ENCODE measurements around the gene FGGY.

FGGY gene

DNA sequence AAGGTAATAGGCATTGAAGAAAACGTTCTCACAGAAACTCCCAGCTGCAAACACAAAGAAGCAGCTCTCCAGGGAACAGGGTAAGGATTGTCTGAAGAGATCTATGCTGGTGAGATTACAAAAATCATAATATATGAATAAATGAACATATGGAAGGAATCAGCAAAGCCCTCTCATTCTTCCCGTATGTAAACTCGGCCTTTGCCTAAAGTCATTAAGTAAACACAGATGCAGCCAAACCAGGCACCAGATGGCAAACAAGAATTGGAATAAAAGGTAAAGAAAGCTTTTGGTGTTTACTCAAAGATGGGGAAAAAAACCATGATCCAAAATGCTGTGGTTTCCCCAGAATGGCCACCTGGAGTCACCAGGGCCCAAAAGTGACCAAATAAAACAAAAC, 441.3 kb downstream of the FGGY start:
- DNase-seq (ENCODE audit: low spot score): no peak

DNA sequence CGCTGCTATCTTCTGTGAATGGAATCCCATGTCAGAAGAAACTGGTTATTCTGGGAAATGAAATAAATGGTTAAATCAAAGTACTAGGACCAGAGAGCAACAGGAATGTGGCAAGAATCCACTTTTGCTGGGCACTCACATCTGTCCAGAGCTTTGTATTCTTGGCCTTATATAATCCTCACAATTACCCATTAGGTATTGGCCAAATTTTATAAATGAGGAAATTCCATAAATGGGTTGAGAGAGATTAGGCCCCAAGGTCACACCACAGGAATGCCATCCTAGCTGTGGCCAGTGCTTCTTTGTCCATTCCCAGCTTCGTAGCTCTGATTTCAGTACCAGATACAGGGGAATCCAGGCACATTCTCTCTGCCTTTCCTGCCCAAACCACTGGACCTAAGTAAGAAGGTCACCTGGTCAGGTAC, 441.7 kb downstream of the FGGY start:
- DNase-seq (ENCODE audit: low spot score): no peak

DNA sequence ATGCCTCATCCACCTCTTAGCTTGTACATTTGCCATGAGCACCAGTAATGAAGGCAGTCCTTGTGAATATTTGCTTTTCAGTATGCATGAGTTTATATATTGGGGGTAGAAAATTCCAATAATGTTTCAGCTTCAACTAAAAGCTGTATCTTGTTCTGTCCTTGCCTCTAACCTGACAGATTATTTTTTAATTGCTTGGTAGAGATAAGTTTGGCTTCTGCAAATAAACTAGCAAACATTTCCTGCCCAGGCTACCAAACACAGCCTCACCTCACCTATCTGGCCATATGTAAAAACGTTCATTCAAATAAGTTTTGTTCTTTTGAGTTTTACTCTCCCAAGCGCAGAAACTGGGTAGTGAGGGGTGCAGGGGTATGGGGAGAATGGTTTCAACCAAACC, 442.2 kb downstream of the FGGY start:
- no peak for DNase-seq (ENCODE audit: low spot score)

DNA sequence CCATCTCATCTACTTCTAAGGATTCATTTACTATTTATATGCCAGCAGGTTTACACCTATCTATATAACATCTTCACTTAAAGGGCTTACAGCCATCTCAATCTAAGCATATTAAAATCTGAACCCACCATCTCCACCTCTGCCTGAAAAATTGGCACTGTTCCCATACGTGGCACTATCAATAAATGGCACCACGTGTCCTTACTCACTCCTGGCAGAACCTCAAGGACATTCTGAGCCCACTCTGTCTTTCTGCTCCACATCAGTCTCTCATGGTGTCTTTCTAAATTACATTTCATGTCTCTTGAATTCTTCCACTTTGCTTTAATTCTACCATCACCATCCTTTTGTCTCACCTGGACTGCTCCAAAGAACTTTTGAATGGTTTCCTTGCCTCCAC, 445.6 kb downstream of the FGGY start:
- DNase-seq (ENCODE audit: low spot score): no peak

DNA sequence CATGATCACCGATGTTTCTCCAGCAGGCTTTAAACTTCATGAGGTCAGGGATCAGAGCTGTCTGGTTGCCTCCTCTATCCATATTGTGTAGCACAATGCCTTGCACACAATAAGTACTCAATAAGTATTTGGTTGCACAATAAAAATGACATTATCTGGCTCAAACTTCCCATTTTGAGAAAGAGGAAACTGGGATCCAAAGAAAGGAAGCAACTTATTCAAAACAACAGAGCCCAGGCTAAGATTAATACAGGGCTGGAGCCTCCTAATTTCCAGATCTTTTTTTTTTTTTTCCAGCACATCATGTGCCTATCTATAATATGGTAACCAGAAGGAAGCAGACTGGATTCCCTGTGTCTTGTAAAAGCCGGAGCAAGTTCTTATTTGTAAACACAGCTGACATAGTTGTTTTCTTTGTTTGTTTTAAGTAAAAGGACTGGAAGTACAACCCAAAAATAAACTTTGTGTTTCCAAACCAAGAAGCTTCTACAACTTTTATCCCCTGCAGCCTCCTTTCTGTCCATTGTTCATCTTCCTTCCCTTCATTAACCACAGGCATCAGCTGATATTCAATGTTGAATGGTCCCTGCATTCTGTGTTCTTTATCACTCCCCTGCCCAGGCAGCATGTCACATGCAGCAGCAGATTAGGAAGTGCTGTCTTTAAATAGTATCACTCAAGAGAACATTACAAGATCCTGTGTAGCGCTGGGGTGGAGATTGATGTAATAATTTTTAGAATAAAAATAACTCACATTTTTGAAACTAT, 446.6 kb downstream of the FGGY start:
- no peak for DNase-seq (ENCODE audit: low spot score)

DNA sequence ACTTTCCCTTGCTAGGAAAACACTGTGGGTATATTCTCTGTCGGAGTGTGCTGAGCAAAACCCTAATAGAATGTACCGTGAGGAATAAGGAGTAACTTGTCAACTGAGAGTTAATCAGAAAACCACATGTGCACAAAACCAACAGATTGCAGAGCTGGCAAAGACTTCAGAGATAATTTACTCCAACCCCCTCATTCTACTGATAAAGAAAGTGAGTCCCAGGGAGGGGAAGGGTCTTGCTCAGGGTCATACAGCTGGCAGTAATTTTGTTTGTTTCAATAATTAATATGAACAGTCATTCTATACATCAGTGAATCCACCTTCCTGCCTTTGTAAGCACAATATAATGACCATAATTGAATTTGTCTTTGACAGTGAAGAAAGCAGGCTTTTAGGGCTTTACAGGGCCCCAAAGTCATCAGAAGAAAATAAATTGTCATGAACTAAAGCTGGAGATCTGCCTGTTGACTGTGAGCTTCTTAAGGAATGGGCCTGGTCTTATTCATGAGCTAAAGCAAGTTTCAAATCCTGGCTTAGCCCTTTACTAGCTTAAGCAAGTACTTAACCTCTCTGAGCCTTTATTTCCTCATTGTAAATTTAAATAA, 450.6 kb downstream of the FGGY start:
- DNase-seq (ENCODE audit: low spot score): no peak

DNA sequence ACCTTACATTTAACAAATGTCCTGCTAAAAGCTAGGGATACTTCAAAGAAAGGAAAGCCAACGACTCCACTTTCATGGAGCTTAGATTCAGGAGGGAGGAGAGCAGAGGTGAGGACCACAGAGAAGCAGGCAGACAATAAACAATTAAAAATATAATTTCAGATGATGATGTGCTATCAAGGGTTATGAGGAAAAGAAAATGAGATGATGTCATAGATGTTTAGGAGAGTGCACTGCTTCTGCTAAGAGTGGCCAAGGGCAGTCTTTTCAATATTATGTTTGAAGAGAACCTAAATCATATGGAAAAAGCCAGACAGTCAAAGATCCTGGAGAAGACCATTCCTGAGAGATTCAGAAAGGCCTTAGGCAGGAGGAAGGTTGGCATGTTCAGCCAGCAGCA, 451.2 kb downstream of the FGGY start:
- no peak for DNase-seq (ENCODE audit: low spot score)

DNA sequence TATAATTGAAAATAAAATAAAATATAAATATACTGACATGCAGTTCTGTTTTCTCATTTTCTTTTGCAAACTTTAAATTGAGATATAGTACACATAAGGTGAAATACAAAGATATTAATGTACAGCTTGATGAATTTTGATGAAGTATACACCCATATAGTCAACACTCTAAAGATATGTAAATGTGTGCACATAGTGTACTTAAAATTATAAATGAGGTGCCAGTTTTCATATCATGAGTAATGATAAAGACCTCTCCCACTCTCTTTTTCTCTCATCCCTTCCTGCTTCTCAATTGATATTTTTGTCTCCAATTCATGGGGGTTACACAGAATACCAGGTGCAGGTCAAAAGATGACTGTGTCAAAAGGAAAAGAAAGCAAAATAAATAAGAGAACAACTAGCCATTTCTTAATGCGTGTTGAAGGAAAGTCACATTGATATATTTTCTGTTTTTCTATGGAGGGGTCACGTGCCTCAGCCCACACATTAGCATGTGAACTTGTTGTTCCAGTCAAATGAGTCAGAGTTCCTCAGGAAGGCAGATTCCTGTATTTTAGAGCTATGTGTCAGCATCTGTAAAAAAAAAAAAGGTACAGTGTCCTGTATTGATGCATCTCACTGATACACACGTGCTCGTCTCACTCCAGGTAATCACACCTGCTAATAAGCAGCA, 453.6 kb downstream of the FGGY start:
- DNase-seq (ENCODE audit: low spot score): no peak

DNA sequence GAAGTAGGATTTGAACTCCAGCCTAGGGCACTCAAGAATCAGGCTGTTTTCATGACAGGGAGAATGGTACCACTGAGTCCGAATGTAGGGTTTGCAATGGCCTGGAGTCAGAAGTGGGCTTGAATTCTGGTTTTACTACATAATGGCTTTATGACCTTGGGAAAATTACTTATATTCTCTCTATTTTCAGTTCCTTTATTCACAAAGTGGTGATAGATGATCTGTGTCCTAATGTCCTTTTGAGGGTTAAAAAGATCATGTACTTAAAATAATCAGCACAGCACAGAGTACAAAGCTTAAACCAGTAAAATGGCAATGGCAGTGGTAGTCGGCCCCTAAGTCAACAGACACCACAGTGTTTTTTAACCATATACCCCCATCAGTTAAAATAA, 454.1 kb downstream of the FGGY start:
- no peak for DNase-seq (ENCODE audit: low spot score)

DNA sequence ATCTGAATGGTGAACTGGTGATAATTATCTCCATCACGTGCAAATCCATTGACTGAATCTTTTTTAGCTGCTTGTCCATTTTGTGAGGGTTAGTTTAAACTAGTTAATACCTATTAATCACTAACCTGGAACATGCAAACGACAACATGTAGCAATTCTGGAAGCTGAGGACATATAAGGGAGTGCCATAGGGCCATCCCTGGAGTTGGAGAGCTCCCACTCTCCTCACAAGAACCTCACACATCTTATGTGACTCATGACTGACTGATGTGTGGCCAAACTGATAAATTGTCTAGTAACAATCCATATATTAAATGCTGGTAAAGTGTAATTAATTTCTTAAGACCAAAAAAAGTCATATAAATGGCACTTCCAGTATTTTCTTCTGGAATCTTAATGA, 454.9 kb downstream of the FGGY start:
- no peak for DNase-seq (ENCODE audit: low spot score)

DNA sequence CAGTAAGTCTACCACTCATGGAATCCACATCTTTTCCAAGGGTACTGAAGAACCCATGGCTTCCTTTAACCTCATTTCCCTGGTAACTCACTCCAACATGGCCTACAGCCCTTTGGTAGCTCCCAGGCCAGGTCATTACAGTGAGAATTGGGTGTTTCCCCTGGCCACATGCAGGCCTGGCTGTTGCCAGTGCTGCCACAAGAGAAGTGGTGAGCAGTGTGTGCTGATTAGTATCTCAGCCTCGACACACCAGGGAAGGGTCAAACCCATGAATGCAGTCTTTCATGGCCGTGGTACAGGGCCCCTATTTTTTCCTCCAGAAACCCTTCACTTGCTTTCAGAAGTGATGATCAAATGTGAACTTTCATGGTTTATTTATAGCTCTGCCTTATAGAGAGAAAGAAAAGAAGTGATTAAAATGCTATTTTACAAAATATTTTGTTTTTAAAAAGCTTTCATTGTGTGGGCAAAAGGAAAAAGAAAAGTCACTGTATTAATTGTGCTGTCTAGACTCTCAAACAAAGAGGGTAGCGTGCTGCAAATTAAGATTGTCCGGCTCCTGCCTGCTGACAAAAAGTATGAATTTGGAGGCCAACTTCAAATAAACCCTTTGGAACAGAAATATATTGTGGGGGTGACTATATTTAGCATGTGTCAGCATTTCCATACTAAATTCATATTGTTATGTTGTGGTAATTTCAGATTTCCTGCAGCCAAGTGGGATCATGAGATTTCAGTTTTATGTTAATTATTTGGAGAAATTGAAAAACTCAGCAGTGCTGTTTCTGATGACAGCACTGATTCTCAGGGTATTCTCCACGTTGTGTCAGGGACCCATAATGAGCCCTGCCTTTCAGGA, 455.9 kb downstream of the FGGY start:
- DNase-seq (ENCODE audit: low spot score): no peak

DNA sequence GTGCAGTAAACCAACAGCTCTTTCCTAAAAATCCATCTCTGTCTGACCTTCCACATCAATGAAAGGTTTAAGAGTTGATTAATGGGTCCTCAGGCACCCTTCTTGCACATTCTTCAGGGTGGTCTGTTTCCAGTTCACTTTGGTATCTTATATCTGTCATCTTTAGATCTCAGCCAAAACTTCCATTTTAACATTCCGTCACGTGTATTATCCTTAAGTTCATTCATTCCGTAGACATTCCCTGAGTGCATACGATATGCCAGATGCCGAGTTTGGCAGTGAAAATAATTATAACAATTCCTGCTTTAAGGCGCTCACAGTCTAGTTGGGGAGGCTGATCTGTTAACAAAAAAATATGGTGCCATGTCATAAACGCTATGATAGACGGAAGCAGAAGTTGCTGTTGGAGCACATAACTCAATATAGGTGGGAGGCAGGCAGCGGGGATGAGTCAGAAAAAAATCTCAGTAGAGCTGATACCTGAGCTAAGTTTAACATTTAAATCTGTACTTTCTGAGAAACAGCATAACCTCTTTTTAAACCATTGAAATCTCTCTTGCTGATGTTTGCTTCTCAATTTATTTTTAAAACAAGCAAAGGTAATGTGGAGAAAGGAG, 458.3 kb downstream of the FGGY start:
- DNase-seq (ENCODE audit: low spot score): no peak

DNA sequence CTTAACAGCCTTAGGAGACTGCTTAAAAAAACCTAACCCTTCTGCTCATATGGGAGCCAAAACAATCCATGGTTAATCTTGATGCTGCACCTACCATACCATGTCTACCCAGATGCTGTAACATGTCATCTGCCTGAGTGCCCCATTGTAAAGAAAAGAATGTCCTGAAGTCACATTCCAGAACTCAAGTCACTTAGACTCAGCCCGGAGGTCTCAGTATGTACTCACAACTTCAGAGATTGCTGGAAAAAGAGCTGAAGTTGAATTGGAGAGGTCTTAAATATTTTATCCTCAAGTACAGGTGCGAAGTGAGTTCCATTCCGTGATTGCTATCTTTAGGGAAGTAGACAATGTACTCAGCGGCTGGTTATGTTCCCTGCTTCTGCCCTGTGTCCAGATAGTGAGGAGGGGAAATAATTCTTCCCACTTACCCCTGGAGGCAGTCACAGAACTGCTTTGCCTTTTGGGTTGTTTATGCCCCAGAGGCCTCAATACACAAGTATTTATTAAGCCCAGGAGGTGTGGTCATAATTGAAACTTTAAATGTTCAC, 460.4 kb downstream of the FGGY start:
- DNase-seq (ENCODE audit: low spot score): no peak

DNA sequence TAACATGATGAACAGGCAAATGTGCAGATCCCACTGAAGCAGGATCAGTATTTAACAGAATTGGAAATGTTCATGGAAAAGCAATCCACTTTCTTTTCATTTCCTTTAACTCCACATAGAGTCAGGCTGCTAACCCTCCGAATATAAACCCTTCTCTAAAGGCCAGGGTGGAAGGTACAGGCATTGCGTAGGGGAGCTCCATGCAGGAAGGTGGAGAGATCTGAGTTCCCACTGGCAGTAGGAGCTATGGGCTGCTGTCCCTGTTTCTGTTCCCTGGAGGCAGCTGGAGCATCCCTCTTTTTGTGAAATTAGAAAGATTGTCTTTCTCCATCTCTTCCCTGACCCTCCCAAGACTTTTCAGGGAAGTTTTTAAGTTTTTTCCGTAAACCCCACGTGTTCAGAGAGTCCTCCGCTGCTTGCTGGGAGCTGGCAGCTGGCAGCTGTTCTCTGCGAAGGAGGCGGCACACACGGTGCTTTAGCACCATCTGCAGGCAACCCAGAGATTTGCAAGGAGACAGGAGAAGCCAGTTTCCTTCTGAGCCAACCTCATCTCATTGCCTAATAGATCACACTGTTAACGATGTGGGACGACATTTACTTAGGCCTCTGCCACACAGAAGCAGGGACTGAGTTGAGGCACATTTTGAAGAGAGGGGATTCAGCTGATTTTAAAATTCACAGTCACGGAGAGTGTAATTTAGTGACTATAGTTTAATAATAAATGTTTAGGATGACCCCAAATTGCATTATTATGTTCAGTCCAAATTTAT, 462.4 kb downstream of the FGGY start:
- peak; percentile 39 for DNase-seq (ENCODE audit: low spot score)

DNA sequence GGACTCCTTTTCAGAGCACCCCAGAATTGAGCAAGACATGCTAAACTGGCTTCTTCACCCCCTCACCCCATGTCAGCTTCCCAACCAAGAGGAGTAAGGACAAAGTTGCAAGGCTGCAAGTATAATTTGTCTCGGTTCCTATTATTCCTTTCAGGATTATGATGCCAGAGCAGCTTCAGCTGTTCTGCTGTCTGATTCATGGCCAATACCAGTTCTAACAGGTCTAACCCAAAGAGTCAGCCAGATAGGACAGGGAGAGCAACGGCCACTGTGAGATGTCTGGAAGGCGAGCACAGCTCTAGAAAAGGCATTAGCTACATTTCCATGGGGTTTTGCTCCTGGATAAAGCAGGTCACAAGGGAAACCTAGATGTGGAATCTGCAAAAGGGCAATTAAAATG, 464.5 kb downstream of the FGGY start:
- no peak for DNase-seq (ENCODE audit: low spot score)

DNA sequence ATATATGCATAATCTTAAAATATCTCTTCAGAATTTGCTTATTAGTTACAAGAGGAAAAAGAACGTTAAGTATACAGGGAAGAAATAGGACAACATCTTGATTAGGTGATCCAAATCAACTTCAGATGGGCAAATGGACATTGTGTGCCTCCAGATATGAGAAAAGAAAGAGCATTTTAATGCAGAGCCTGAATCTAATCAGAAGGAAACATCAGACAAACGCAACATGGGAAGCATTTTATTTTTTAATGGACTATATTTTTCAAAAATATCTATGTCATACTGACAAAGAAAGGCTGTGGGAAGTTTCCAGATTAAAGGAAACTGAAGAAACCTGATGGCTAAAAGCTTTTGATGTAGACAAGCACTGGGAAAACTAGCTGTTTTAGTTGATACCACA, 466.5 kb downstream of the FGGY start:
- DNase-seq (ENCODE audit: low spot score): no peak

DNA sequence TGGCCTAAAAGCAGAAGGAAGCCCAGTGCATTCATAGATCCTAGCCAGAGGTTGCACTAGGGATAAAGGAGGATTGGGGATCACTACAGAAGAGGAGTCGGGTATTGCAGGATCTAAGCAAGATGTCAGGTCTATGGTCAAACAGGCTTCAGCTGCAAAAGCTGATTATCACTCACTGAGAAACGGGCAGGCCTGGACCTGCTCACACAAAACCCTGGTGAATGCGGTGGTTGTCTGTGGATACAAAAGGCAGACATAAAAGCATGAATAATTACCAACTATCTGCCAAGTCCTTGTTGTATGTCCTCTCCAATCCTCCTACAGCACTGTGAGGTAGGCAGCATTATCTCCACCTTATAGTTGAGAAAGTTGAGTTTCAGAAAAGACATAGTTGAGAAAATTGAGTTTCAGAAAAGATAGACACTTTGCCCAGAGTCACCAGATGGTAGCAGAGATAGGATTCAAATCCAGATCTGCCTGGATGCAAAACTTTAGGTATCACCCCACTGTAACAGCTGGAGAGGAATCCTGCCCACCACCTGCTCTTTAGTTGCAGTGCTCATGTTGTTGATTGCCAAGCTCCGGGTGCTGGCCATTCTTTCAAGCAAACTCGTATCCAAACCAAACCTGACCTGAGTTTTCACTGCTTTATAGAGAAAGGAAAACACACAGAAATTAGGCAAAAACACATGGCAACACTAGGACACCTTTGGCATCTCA, 468.3 kb downstream of the FGGY start:
- DNase-seq (ENCODE audit: low spot score): no peak

DNA sequence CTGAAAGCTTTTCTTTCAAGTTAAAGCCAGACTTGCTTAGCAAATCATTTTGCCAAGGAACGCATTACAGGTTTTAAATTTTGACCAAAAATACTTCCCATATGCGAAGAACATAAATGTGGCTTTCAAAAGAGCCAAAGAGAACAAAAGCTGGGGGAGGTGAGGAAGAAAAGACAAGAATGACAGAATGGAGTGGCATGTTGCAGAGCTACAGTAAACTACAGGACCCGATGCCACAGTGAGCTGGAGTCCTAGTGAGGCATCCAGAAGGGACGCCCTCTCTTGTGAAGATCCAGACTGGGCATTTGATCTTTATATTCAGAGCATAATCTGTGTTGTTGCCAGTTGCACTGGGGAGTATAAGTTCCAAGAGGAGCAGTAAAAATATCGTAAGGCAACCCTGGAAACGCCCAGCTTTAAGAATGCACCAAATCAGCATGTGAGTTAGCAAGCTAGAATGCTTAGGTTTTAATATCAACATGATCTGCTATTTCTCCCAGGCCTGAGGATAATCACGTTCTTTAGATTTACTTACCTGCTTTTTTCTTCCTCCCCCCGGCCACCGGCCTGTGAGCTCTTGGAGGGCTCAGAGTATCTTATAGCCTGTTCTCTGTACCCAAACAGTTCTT, 469.4 kb downstream of the FGGY start:
- DNase-seq (ENCODE audit: low spot score): no peak

DNA sequence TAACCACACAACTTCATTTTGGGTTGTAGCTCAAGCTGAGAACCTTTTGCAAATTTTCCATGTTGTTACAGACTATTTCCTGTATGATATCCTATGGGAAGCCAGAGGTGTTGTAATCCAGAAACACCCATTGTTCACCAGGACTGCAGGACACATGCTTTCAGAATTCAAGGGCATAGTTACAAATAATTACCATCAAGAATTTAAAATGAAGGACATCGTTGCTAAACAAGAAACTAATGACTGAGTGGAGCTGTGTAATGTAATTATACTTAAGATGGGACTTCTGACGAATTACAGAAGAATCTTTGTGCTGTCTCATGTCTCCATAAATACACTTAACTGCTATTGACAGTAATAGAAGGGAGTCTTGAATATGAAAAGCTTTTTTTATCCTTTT, 470.2 kb downstream of the FGGY start:
- DNase-seq (ENCODE audit: low spot score): no peak

Data from hematopoietic multipotent progenitor cell treated with erythropoietin and hydrocortisone succinate and interleukin-3 and kit ligand, for 17 days (in vitro differentiated cells).